G401 (cell line): ENCODE data around the gene ESPNL. TPM values are rescaled to one million over a fixed set of nuclear protein-coding genes. Genes with fewer than 3 reads are reported as not detected.
"Not testable (repeated sequence)": the region's sequence is repeated elsewhere in the genome, so short reads cannot be mapped to it uniquely, and the experiment has no call there.

Source experiments
- DNase-seq: peaks from one replicate; pipeline ENCODE4 v3.0.0-alpha.2; 2015; ENCODE audit warnings: low spot score
- in situ Hi-C: cut with HindIII; loops from 2 replicates; pipeline ENCODE4 v1.10.0; 2016; ENCODE audit warnings: low sequenced_read_pairs, mixed read lengths
- total RNA-seq: library from RNA; depleted of rRNA; stranded (reverse); fragments of >200 nt; shearing (Covaris generic); gene quantifications from 2 replicates; pipeline ENCODE4 v1.2.3, GENCODE V29; 2014

ESPNL gene
- total RNA-seq, 1 experiment from 2014 or later: 19.3 TPM

DNA sequence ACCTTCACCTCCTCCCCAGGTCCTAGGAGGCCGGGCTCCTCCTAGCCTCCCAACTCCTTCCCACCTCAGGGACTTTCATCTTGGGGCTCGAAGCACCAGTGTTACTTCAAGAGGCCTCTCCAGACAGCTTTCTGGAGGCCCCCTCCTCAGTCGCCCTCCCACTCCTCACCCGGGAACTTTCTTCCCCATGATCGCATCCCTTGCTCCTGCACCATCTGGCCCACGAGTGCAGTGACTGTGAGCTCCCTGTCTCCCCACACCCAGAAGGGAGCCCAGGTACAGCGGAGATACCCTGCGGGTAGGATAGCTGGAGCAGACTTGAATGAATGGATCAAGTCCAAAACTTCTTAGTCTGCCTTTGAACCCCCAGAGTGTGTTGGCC lies 64.8 kb downstream of the ESPNL start:
- no peak for DNase-seq
- in situ Hi-C loops: no loop called here

DNA sequence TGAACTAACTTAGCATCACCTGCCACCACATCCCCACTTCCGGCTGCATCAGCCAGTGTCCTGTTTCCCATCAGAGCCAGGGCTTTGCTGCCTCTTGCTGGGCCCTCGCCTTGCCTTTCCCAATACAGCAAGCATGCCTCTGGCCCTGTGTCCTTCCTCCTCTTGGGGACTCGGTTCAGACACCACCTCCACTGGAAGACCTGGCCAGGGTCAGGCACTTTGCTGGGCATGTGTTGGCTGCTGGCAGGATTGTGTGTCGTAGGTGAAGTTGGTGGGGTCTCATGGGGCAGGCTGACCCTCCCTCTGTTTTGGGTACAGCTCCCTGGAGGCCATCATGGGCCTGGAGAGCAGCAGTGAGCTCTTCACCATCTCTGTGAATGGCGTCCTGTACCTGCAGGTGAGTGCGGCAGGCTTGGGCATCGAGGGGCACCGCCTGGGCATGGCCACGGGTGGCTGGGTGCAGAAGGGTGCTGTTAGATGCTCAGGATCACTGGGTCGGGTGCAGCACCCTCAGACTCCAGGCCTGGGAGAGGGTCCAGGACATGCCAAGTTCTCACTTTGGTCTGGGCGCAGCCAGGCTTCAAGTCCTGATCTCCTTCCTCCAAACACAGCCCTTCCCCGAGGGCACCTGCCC lies 65.3 kb downstream of the ESPNL start:
- in situ Hi-C loops: no loop called here
- peak; percentile 58 for DNase-seq

DNA sequence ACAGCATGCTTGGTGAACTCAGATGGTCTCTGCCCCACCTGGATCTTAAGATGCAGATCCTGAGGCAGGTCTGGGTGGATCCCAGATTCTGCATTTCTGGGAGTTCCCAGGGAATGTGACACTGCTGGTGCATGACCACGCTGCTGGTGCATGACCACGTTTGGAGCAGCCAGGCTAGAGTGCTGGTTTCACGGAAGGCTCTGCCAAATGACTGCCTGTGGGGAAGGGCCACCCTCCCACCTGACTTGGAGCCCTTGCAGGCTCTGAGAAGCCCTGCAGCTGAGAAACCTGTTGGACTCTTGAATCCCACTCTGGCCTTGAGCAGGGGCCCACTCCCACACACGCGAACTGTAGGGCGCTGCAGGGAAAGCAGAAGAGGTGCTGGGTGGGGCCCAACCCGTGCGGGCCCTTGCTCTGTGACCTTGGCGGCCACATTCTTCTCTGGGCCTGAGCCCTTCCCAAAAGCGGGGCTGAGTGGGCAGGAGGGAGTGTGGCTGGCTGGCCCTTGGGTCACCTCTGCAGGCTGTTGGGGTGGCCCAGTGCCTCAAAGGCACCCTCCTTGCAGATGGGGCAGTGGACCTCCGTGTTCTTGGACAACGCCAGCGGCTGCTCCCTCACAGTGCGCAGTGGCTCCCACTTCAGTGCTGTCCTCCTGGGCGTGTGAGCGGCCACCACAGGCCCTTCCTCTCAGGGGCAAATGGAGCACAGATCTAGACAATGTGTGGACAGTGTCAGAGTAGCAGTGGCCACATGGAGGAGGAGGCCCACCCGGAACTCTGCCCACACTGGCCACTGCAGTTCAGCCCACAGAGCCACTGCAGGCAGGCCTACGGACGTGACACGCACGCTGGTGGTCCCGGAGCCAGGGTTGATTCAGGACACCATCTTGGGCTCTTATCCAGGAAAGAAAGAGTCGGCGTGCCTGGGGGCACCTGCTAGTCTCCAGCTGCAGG lies 66.5 kb downstream of the ESPNL start:
- in situ Hi-C loops: no loop called here
- no peak for DNase-seq

DNA sequence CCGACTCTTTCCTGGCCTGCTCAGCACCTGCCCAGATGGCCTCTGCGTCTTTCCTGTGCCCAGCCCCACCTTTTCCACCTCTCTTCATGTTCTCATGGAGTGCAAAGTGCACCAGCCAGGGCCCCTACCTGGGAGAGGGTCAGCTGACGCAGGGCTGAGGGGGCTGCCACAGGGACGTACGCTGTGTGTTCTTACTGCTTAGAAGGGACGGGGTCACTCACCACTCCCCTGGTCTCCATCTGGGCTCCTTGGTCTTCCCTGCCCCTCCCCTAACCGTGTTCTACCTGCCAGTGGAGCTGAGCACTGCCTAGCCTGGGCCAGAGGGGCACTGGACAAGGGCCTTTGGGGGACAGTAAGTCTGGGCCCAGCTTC lies 67.2 kb downstream of the ESPNL start:
- in situ Hi-C loops: no loop called here
- no peak for DNase-seq

DNA sequence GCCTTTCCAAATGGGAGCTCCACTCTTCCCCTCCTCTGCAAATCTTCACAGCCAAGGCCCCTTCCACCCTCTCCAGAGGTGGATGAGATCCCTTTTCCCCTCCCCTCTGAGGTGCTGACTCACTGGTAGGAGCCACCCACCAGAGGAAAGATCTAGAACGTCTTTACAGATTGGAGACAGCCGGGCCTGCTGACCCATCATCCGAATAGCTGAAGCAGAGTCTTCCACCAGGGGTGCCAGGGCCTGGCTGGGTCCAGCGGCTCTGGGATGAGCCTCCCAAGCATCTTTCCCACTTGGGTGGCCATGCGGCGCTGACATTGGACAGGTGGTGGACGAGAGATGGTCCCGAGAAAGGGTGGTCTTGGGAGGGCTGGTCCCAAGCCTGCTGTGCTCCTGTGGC lies 67.6 kb downstream of the ESPNL start:
- in situ Hi-C loops: no loop called here
- DNase-seq: no peak

DNA sequence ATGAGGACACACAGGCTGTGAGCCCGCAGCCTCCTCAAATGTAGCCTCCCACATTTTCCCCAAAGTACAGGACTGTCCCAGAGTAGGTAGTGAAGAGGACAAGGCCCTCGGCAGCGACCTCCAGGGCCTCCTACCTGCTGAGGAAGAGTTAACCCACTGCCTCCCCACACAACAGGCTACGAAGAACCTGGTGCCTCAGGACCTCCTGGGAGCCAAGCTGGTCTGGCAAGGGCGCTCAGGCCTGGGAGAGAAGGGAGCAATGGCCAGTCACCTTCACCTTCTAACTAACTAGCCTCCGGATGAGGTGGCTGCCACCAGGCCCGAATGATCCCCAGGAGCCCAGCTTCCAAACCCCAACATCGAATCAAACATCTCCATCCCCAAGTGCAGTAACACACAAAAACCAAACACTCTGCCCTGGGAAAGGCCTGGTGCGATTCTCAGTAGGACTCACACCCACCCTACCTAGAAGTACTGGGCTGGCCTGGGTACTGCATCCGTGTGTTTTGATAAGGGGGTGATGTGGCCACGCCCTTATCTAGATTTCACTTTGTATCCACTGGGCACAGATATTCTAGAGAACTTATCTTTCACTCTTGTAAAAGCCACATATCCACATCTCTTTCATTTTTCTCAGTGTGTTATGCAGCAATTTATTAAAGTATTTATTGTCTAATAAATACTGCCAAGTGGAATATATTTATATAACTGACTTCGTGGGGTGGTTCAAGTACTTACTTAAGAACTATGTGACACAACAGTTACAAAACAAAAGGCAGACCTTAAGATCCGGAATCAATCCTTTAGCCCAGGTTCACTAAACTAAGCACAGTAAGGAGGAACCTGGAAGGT lies 68.3 kb downstream of the ESPNL start:
- DNase-seq: no peak
- in situ Hi-C loops: no loop called here

DNA sequence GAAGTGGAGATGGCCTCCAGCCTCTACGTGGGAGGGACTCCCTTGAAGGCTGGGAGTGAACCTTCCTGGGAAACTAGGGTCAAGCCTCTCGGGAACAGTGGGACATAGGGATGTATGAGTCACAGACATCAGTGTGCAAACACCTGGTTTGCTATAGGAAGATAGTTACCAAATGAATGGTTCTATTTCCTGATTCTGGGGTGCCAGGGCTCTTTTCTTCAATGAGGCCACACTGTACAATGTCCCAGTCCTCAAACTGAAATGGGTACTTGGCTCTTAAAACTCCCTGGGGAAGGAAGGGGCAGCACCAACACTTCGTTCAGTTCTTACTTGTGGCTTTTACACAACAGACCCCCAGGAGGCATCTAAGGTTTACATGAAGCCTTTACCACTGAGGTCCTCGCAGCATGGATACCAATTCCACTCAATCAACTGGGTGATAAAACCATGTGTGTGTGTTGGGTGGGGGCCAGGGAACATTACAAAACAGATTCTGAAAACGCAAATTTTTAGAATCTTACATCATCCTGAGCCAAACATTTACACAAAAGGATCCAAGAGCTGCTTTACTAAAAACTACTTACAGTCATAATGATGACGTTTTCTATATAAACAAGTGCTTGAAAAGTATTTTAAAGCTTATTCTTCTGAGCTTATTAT lies 69.0 kb downstream of the ESPNL start:
- in situ Hi-C loops: no loop called here
- DNase-seq: no peak

DNA sequence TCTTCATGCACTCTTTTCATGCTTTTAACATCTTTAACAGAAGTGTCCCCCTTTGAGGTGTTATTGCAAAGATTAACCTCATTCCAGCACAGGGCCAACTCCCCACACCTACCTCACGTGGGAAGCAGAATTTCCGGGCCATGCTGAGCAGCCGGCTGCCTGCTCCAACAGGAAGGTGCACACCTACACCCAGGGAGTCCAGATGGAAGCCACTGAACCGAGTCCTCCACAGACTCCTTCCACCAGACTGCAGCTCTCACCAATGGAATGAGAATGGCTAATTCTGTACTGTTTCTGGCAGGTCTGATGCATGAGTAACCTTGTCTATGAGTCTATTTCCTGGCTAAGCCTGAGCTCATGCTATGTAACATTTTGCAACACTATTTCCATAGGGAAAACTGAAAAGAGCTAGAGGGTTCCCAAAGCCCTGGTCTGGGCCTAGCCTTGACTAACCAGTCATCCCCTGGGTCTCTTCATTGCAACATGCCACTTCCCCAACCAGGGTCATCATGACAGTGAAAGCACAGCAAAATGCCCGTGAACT lies 69.6 kb downstream of the ESPNL start:
- peak; percentile 97 for DNase-seq
- in situ Hi-C loops: no loop called here

DNA sequence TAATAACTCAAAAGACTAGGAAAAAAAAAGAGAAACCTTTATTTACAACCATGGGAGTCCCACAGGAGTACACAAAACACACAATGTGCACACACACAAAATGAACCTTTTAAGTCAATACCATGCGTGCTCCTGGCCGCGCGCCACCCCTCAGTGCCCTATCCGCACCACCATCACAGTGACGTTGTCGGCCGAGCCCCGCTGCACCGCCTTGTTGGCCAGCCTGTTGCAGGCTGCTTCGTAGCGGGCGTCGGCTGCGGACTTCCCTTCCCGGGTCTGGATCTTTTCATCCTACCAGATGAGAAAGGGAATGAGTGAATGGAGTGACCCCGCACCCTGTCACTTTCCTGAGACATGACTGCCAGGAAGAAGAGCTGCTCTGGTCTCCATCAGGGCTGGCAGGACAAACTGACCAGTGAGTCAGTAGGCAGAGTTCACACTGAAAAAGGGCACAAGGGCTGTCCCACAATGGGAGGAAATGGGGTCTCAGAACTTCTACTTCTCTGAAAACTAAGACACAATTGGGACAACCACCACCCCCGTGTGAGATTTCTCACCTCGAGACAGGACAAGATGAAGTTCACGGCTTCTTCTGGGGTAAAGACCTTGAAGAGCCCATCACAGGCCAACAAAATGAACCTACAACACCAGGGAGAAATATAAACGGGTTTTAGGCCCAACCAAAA lies 70.4 kb downstream of the ESPNL start:
- no peak for DNase-seq
- in situ Hi-C loops: no loop called here

DNA sequence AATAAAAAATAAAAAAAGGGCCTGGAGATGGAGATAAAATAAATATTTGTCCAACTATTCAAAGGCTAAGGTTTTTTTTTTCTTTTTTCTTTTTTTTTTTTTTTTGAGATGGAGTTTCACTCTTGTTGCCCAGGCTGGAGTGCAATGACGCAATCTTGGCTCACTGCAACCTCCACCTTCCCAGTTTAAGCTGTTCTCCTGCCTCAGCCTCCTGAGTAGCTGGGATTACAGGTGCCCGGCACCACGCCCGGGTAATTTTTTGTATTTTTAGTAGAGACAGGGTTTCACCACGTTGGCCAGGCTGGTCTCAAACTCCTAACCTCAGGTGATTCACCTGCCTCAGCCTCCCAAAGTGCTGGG lies 70.9 kb downstream of the ESPNL start:
- DNase-seq, in situ Hi-C loops: not testable (repeated sequence)

DNA sequence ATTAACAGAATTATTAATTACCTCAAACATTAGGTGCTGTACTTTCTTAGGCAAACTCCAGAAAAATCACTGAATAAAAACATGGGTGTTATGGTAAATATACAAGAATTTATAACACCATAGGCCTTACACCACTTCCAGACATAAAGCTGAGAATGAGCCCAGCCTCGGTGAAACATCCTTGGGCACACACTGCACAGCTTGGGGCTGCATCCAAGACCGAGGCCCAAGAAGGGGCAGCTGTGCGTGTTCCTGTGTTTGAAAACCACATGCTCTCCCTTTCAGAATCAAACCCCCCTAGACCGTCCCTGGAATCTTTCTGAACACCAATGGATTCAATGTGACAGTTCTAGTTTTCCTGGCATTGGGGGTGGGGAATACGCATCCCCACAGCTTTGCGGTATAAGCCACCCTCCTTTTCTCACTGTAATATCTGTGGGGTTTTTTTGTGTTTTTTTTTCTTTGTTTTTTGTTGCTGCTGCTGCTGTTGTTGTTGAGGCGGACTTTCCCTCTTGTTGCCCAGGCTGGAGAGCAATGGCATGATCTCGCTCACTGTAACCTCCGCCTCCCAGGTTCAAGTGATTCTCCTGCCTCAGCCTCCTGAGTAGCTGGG lies 71.5 kb downstream of the ESPNL start:
- no peak for DNase-seq
- in situ Hi-C loops: no loop called here

DNA sequence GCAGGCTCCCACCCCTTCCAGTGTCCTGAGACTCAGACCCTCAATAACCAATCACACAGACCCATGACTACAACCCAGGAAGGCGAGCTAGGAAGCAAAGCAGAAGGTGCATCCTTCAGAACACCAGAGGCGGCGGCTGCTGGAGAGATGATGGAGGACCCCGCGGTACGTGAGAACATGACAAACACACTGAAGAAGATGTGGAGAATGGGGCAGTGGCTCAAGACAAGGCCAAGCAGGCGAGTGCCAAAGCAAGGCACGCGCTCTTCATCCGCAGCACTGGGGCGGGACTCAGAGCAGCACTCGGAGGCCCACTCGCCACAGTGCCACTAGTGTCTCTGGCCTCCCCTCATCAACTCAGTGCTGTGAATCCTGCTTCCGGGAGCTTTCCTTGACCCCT lies 72.3 kb downstream of the ESPNL start:
- no peak for DNase-seq
- in situ Hi-C loops: no loop called here

DNA sequence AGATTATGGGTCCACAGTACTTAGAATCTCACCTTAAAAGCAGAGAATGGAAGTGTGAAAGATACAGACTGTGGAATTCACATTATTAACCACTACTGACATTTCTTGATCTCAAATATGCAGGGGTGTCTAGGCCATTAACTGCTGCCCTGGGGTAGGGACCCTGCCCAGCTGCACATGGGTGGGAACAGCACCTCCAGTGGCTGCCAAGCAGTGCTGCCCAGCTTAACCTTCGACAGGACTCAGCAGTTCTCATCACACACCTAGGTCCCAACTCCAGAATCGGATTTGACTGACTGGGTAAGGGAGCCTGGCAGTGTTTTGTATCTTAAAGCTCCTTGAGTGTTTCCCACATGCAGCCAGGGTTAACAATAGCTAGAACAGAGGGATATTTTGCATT lies 73.6 kb downstream of the ESPNL start:
- no peak for DNase-seq
- in situ Hi-C loops: no loop called here

DNA sequence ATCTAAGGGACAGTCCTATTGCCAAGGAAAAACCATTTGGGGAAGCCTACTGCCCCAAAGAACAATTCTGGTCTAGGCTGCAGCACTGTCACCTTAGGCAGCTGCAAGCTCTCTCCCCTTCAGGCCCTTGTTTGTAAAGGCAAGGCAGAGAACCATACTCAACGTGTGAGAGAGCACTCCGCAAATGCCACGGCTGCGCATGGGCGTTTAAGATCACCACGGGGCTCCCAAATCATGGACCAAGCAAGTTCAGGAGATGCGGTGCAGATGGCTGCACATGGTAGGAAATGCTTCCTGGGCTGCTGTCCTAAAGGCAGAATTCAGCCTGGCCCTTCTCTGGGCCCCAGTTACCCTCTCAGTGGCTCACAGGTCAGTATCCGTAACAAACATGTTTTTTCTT lies 74.2 kb downstream of the ESPNL start:
- DNase-seq: no peak
- in situ Hi-C loops: no loop called here

DNA sequence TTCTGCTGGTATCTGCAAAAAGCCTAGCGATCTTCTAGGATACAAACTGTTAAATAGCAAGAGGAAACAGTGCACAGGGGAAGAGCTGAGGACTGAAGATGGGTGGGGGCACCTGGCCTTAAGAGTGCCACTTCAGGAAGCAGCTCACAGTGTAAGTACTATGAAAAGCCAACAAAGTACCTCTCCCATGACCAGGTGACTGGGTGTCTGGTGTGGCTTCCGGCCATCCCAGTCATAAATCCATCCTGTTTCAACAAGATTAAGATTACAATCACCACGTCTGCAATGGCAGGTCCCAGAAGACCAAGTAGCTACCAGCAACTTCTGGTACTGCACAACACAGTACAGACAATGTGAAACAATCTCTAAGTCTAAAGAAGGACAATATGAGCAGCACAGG lies 74.6 kb downstream of the ESPNL start:
- in situ Hi-C loops: no loop called here
- no peak for DNase-seq

DNA sequence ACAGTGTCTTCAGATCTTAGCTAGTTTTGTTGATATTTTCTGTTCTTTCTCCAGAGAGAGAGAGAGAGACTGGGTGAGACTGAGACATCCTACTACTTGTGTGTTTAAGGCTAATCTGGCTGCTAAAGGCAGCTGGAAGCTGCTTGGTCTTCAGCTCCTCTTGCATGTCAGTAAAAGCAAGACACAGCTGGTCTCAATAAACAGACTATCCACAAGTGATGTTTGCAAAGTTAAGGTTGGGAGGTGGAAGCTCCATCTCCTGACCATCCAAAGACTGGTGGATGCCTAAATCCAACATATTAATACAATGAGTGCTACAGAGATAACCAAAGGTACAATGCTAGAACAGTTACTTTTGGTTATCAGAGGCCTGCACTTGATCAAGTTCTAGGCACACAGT lies 76.5 kb downstream of the ESPNL start:
- DNase-seq: no peak
- in situ Hi-C loops: no loop called here

DNA sequence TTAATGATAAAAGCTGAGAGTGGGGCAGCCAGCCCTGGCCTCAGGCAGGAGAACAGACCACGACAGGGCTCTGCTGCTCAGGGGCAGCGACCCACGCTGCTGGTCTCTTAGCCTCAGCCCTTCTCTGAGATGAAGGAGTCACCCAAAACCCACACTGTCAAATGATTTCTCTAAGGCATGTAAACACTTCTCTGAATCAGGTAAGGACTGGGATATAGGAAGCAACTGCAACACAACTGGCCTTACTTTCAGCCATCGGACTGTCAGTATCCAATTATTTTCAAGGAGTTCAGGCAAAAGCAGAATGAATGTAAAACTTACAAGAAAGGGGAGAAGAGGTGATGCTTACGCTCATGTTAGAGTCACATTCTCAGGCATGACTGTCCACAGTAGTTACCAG lies 80.4 kb downstream of the ESPNL start:
- in situ Hi-C loops: no loop called here

DNA sequence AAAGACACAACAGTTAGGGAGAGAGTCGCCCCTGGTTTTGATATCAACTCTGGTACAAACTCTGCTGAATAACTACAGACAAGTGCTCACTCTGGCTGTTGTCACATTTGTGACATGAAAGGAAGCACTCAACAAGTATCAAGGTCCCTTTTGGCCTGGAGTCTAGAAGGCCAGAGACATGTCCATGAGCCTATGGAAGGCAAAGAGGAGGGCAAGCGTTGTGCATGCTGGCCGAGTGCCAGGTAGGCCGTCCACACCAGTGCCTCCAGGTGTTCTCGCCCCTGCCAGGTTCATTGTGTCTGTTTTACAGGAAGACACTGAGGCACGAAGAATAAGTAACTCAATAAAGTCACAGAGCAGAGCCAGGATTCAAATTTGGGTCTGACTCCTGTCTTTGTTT lies 82.2 kb downstream of the ESPNL start:
- DNase-seq: no peak
- in situ Hi-C loops: no loop called here

More for the DNA sequence above, 80.4 kb downstream of the ESPNL start:
- DNase-seq: no peak
